GM18870 (cell line): Measurements from ENCODE around the gene GOLGA8K.
"Not testable (repeated sequence)": the region's sequence is repeated elsewhere in the genome, so short reads cannot be mapped to it uniquely, and the experiment has no call there.

Experiments used
- ATAC-seq: cut with Tn5 transposase; IDR thresholded peaks from one replicate; pipeline ENCODE4 v1.9.1; 2021; ENCODE audit warnings: moderate library complexity; ENCODE audit not compliant: unreplicated experiment

GOLGA8K gene

DNA sequence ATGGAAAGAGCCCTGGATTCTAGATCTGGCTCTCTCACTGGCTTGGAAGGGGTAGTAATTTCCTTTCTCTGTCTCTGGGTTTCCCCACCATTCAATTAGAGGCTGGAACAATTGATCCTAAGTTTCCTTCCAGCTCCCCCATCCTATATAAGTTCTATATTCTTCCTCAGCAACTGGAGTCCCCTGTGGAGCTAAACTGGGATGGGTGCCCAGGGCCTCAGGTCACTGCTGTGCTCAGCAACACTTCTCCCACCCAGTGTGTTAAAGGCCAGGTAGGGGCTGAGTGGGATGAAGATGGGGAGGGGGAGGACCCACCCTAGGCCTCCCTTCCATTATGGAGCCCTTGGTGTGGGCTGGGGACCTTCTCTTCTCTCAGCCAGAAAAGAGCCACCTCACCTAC, 46.2 kb downstream of the GOLGA8K start:
- not testable (repeated sequence) for ATAC-seq

DNA sequence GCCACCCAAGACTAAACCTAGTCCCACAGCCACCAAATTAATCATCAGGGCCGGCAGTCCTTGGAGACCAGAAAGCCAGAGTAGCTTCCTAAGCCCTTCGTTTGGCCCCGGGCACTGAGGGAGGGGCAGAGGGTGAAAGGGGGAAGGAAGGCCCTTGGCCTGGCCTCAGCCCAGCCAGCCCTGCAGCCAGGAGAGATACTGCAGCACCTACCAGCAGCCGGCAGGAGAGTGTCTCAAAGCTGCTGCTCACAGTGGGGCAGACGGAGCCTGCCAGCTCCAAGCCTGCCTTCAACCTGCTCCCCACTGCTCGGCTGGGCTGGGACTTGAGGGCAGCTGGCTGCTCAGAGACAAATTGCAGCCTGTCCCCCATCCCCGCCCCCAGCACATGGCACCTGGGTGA, 50.3 kb downstream of the GOLGA8K start:
- not testable (repeated sequence) for ATAC-seq

DNA sequence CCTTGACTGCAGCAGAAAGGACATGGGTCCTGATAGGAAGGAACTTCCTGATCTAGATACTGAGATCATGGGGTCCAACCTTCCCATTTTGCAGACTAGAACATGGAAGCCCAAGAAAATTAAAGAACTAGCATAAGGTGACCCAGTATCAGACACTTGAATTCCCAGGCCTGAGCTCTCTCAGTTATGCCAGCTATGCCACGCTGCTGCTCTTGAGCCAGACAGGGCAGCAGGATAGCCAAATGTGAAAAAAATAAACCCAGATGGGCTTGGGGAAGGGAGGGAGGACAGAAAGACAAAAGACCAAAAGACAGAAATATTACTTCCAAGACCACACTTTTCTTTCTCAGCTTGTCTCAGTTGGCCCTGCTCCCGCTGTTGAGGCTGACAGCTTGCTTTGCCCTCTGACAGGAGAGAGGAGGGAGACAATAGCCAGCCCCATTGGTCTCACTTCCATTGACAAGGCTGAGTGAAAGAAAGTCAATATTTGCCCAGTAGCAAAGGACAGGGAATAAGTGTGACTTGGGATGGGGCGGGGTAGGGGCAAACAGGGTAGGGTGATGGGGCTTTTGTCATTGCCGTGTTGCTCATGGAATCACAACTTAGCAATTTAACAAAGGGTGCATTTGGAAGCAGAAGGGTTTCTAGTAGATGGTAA, 52.4 kb downstream of the GOLGA8K start:
- ATAC-seq: not testable (repeated sequence)

DNA sequence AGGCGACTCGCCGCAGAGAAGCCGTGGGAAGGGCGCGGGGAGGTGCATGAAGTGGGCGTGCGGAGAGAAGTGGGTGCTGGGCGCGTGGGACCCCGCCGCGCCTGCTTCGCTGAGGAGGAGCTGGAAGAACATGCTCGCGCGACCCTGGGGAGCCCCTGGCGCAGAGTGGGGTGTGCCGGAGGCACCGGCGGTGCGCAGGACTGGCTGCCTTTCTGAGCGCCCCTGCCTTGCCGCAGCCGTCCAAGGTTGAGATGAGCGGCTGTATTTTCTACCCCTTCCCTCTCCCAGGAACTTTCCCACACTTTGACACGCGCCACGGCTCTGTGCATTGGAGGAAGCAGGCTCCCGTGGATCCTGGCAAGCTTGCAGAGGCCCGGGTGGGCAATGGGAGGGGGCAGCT, 56.1 kb downstream of the GOLGA8K start:
- ATAC-seq: not testable (repeated sequence)

DNA sequence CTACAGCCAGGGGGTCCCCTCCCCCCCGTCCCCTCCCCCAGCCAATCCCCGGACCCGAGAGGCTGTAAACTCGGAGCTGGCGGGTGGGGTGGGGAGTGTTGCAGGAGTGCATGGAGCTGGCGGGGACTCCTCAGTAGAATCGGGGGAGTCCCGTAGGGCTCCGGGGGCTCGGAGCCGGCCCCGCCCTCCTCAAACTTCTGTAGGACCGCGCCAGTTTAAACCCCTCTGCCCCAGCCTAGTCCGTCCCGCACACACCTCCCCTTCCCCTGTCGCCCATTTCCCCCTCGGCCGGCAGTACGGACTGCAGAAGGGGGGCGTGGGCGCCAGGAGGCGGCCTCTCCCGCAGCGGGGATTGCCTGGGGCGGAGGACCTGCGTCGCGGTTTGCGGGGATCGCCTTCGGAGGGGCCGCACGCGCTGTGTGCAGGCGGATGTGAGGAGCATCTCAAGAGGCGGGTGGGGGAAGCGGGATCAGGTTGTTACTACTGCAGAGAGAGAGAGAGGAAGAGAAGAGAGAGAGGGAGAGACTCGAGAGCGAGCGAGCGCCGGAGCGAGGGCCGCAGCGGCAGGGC, 57.0 kb downstream of the GOLGA8K start:
- ATAC-seq: not testable (repeated sequence)

DNA sequence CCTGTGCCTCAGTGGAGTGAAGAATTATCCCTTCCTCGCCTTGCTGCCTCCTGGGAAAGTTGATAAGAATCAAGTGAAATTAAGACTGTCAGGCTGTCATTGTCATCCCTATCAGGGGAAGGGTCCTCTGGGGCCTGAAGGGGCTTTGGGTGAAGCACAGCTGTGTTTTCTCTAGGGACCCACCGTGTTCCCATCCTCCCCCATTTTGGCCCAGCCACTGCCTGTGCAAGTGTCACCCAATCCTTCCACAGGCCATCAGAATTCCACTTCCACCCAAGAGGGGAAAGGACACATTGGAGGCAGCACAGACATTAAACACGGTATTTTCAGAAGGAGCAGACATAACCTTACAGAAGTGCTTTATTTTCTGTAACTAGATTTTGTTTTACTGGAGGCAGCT, 59.2 kb downstream of the GOLGA8K start:
- not testable (repeated sequence) for ATAC-seq
